DMS114 treated with DMSO at 0.1 percent for 48 hours (cell line): Measurements from ENCODE around the gene PFKFB3.
"Not testable (repeated sequence)": the region's sequence is repeated elsewhere in the genome, so short reads cannot be mapped to it uniquely, and the experiment has no call there.

Experiments used
- DNase-seq: peaks from one replicate; lab custom pipeline; 2025; ENCODE audit not compliant: unreplicated experiment; lab: John Stamatoyannopoulos, UW

The PFKFB3 gene

DNA sequence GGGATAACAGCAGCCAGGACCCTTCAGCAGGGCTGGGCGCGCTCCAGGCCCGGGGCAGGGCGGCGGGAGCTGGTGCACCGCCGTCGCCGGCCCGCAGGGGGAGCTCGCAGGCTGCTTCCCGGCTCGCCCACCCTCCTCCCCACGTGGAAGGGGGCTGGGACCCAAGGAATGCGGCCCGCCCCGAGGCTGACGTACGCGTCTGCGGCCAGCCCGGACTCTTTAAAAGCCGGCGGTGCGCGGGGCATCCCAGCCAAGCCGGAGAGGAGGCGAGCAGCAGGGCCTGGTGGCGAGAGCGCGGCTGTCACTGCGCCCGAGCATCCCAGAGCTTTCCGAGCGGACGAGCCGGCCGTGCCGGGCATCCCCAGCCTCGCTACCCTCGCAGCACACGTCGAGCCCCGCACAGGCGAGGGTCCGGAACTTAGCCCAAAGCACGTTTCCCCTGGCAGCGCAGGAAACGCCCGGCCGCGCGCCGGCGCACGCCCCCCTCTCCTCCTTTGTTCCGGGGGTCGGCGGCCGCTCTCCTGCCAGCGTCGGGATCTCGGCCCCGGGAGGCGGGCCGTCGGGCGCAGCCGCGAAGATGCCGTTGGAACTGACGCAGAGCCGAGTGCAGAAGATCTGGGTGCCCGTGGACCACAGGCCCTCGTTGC, at the start of gene PFKFB3:
TSS of gene PFKFB3 (plus strand) at position 249 of the 647 bp plus-strand sequence. CDS start at position 578, 329 bp downstream.
- DNase-seq: peak; percentile 75

DNA sequence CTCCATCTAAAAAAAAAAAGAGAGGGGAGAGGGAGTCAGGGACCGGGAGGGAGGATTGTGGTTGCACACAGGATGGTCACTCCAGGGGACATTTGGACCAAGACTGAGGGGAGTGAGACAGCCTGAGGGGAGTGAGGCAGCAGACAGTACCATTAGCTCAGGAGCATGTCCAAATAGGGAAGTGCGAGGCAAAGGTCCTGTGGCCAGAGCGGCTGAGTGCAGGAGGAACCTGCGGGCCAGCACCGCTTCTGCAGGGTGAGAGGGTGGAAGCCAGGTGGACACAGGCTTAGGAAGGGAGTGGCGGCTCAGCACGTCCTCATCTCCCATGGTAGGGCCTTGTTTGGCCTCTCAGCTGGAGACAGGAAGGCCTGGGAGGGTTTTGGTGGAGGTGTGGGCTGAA, 48.9 kb upstream of the PFKFB3 start:
- DNase-seq: no peak

DNA sequence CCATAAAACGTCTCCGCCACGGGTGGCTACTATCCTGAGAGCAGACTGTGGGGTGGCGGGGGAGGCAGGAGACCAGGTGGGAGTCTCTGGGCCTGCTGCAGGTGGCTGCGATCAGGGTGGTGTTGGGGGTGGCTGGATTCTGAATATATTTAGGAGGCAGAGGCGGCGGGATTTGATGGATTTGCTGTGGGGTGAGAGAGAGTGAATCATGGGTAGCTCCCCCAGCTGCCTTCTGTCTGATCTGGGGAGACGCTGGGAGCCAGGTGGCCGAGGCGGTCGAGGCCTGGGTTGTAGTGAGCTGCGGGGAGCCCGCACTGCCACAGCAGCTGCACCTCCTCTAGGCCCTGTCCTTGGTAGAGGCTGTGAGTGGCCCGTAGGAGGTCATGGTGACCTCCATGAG, 48.2 kb upstream of the PFKFB3 start:
- DNase-seq: no peak

DNA sequence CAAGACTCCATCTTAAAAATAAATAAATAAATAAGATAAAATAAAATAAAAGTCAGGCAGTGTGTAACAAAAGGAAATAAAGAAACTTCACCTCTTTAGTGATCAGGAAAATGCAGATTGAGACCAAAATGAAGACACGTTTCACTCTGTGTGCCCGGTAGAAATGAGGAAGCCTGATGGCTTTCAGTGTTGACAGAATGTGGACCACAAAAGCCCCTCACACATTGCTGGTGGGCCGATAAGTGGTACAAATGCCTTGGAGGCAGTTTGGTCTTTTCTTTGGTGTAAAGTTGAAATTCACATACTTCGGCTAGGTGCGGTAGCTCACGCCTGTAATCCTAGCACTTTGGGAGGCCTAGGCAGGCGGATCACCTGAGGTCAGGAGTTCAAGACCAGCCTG, 44.5 kb upstream of the PFKFB3 start:
- DNase-seq: no peak

DNA sequence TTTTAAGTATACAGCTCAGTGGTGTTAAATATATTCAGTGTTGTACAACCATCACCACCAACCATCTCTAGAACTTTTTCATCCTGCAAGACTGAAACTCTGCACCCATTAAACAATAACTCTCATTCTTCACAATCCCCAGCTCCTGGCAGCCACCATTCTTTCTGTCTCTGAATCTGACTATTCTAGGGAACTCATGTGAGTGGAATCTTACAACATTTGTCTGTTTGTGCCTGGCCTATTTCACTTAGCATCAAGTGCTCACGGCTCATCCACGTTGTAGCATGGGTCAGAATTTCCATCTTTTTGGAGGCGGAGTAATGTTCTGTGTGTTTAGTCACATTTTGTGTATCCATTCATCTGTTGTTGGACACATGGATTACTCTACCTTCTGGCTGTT, 40.8 kb upstream of the PFKFB3 start:
- DNase-seq: no peak

DNA sequence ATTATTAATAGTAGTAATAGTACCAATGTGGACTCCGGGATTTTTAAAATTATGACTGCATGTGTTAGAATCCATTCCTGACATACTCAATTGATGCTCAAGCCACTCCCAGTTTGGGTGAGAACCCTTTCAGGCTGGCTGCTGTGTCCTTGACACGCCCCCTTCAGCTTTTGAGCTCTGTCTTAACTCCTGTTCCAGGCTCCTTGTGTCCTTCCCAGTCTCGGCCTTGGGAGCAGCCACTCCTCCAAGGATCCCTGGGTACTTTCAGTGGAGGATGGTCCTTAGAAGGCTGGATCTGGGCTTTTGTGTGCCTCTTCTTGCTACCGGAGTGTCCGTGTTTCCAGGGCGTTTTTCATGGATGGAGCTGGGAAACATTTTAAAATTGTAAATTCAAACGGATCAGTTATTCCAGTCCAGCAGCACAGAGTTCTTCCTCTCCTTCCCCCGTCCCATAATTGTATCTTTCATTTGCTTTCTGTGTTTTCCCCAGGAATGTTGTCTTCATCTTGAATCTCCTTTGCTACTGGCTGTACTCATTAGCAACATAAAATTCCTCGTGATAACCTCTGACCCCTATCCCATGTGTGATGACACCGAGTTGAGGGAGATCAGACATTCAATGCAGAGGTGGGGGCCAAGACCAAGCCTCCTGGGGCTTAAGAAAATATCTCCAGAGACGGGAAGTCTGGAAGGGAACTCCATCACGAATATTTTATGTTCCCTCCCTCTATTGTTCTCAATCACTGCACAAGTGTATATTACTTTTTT, 40.0 kb upstream of the PFKFB3 start:
- peak; percentile 45 for DNase-seq

DNA sequence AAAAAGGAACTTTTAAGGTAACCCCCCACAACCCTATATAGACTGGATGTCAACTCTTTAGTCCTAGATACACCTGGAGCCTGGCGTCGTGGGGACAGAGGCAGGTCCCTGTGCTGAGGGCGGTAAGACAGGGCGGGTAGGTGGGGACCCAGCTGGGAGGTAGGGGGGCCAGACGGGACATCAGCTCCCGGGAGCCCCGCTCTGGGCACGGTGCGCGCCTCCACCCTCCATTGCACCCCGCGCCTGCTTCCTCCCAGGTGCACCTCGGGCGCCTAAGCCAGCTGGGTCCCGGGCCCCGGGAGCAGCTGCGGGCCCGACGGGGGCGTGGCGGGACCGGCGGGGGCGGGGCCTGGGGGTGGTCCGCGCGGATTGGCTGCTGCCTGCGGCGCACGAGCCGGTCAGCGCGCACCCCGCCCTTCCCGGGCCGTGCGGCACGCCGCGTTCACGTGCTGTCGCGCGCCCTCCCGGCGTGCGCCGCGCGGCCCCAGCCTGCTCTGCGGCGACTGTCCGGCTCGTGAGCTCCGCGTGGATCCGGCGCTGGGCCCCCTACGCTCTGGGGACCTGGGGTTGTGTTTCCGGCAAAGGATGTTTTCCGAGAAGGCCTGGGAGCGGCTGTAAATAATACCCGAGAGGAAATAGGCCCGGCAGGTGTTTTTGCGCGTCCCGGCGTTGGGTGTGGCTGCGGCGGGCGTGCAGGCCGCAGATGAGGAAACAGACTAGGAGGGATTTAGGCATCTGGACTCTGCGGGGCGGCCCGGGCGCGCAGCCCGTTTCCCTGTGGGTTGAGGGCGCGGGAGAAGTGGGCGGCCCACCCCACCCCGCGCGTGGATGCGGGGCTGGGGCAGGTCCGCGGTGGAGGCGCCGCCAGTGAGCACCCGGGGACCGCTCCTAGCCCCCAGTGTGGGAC, 39.1 kb upstream of the PFKFB3 start:
- peak; percentile 73 for DNase-seq

DNA sequence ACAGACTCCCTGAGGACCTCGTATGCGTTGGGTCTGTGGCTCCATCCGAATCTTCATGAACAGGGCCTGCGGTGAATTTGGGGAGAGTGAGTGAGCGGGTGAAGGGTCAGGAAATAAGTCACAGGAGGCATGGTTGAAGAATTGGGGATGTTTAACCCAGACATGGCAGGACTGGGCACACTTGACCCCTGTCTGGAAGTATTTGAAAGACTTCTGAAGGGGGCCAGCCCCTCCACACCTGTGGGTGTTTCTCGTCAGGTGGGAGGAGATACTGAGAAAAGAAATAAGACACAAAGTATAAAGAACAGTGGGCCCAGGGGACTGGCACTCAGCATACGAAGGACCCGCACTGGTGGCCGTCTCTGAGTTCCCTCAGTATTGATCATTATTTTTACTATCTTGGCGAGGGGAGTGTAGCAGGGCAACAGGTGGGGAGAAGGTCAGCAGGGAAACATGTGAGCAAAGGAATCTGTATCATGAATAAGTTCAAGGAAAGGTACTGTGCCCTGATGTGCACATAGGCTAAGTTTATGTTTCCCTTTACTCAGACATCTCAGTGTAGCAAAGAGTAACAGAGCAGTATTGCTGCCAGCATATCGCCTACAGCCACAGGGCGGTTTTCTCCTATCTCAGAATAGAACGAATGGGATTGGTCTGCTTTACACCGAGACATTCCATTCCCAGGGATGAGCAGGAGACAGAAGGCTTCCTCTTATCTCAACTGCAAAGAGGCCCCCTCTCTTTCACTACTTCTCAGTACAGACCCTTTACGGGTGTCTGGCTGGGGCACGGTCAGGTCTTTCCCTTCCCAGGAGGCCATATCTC, 38.2 kb upstream of the PFKFB3 start:
- DNase-seq: no peak

DNA sequence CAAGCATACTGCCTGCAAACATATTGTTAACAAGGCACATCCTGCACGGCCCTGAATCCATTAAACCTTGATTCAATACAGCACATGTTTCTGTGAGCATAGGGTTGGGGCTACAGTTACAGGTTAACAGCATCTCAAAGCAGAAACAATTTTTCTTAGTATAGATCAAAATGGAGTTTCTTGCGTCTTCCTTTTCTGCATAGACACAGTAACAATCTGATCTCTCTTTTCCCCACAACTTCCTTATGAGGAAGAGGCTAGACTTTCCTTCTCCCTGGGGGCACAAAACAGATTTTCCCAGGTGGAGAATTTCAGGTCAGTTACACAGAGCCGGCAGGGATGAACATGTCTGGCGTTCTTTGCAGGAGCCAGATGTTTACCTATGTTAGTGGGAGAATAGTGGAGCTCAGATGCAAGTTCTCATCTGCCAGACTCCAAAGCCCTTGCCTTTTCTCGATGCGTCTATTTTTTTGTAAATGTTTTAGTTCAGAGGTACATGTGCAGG, 37.5 kb upstream of the PFKFB3 start:
- no peak for DNase-seq

DNA sequence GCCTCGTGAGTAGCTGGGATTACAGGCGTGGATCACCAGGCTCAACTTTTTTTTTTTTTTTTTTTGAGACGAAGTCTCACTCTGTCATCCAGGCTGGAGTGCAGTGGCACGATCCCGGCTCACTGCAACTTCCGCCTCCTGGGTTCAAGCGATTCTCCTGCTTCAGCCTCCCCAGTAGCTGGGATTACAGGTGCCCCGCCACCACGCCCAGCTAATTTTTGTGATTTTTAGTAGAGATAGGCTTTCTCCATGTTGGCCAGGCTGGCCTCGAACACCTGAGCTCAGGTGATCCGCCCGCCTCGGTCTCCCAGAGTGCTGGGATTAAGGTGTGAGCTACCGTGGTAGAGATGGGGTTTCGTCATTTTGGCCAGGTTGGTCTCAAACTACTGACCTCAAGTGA, 36.8 kb upstream of the PFKFB3 start:
- not testable (repeated sequence) for DNase-seq

DNA sequence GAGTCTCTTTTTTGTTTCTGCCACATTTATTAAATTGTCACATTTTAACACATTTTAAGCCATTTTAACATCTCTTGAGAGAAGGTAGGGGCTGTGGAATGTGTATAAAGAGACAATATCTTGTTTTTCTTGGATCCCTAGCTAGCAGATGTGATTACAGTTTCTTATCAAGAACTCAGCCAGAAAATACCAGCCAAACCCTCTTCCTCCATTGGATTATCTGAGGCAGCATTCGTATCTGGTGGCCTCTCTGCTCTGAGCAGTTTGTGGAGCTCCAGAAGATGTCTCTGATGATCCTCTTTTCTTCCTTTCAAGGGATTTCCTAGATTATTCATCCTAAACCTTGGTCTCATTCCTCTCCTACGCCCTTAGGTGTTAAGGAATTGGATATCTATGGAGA, 35.3 kb upstream of the PFKFB3 start:
- no peak for DNase-seq

DNA sequence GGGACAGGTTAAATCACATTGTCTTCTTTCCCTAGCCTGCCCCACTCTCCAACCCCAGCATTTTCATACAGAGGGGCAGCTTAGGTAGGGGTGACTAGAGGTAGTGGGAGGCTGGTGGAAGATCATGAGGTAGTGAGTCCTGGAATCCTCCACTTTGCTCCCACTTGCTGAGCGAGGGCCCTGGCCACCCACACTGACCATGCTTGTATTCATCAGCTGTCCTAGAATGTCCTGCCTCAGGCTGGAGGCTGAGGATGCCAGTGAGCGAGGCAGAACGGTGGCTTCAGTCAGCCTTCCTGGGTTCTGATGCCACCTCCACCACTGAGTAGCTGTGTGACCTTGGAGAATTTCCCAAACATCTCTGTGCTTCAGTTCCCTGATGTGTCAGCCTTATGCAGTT, 34.6 kb upstream of the PFKFB3 start:
- DNase-seq: no peak

DNA sequence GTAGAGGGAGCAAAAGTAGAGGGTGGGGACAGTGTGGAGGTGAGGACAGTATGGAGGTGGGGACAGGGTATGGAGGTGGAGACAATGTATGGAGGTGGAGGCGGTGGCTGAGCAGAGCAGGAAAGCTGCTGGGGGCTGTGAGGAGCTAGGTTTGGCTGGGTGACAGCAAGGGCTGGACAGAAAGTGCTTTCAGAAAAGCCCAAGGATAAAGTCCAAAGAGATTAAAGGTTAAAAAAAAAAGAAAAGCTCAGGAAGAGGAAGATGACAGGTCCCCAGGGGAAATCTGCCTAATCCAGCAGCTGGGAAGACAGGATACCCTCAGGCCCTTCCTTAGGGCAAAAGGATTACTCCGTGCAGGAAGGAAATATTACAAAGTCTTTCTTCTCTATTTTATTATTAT, 32.1 kb upstream of the PFKFB3 start:
- DNase-seq: no peak

DNA sequence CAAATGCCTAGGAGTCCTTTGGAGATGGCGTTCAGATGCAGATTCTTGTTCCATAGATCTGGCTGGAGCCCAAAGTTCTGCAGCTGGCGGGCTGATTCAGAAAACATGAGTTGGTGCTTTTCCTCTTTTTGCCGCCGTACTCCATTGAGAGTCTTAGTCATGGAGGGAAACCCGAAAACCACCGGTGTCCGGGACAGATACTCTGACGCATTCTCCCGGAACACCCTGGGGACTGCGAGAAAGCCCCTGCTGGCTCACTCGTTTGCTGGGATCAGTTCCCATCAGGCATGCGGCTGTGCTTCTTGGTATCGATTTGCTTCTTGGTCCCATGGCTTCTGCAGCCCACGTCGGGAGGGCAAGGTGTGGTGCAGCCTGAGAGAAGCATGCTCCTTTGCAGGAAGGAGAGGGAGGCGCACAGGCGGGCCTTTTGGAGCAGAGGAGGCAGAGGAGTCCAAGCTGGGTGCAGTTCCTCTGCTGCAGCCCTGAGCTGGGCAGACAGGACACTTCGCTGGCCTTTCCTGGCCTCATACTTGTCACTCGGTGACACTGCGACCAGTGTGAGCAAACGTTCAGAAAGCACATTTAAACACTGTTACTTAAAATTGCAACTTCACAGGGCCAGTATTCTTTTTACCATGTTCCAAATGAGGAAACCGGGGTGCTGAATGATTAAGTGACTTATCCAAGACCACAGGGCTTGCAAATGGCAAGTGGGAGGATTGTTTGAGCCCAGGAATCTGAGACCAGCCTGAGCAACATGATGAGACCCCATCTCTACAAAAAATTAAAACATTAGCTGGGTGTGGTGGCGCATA, 30.6 kb upstream of the PFKFB3 start:
- DNase-seq: no peak

DNA sequence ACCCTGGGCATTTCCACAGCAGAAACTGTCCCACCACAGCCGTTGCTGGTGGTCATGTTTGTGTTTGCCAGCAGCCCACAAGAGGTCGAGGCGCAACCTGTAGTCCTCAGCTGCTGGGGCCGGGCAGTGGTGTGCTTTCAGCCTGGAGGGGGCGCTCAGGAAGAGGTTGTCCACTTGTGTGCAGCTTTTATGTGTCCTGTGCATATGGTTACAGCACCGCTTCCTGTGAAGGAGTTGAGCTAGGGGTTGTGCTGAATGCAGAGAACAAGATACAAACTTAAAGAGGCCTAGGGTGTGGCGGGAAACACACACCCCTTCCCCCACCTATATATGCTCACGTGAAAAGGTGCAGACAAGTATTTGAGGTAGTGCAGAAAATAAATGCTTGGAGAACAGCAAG, 29.5 kb upstream of the PFKFB3 start:
- no peak for DNase-seq

DNA sequence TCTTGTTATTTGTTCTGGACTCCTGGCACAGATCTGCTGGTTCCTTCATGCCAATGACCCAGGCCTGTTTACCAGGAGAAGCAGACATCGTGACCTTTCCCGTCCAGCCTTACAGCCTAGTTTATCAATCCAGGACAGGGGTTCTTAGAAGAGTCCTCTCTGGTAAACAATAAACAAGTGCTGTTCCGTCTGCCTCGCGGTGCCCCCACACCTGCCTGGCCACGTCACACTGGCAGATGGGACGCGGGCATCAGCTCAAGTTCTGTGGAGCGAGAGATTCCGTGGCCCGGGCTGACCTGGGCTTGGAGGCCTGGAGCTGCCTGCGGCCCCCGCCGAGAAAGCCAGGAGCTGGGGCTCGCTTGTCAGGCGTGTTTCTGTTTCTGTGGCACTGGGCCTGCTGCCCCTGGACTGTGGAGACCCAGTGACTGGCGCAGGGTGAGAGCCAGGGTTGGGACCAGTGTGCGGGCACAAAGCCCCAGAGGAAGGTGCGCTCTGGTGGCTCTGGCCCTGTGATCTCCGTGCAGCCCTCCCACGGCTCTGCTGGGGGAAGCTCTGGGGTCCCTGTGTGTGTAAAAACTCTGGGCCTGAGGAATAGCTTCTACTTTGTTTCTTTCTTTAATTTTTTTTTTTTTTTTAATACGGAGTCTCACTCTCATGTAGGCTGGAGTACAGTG, 28.4 kb upstream of the PFKFB3 start:
- DNase-seq: no peak

DNA sequence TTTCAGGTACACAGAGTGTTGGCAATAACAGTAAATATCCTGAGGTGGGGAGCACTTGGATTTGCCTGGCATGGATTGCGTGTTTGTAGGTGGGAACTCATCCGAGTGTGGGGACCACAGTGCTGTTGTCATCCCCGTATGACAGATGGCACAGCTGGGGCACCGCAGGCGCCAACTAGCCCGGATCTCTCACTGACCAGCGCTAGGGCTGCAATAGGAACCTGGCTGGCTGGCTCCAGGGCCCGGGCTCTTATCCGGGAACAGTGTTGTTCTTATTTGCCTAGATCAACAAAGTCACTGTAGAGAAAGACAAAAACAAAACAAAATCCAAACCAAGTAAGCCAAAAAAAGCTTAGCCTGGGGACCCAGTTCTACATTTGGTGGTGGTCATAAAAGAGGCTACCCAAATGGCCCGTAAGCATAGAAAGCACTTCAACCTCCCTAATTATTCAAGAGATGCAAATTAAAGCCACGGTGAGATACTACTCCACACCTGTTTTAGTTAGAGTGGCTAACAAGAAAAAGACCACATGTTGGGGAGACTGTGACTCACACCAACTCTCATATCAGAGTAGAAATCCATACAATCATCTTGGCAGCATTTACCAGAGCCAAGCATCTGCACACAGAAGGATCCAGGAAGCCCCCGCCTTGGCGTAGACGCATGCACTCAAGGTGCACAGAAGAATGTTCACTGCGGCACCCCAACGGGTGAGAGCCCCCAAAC, 27.2 kb upstream of the PFKFB3 start:
- no peak for DNase-seq

DNA sequence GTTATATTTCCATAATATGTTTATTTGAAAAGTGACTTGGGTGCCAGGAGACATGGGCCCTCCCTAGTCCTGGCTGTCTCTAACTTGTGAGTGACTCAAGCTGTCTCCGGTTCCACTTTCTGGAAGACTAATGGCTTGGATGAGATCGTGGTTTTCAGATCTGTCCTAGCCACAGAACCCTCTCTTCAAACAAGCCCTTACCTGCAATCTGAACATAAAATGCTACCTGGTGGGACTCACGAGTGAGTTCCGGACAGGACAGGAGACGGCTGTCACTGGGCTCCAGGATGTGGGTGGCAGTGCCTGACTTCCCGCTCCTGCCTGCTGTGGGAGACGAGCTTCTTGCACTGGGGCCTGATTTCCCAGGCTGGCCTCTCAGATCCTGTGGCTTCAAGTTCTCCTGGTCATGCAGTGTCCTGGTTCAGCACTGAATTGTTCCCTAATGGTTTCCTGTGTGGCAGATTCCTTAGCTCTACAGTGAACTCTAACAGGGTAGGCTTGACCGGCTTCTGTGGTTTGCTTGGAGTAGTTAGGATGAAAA, 26.0 kb upstream of the PFKFB3 start:
- DNase-seq: no peak
